ENCODE measurements around the gene TRDN. TPM values are rescaled to one million over a fixed set of nuclear protein-coding genes. Genes with fewer than 3 reads are reported as not detected.
"Not testable (repeated sequence)": the region's sequence is repeated elsewhere in the genome, so short reads cannot be mapped to it uniquely, and the experiment has no call there.

Gene TRDN
- total and polyA plus RNA-seq, 7 donors: under 0.01 to 1.2 TPM; not detected in 5

GRCh38 chr6:123462152-123462551, 174.6 kb downstream of the TRDN start:
- Histone ChIP-seq H3K4me3 (no peak overlapping the region), H3K9me3 (no peaks in the 10 kb centered on the region), H3K36me3 (no peaks in the 10 kb centered on the region), H3K4me1 (no peaks in the 10 kb centered on the region), H3K27ac (no peak overlapping the region), H3K27me3 (no peaks in the 10 kb centered on the region)
- TF ChIP-seq CTCF (IDR thresholded peaks at IDR 0.05): no peak
- TF ChIP-seq POLR2A (IDR thresholded peaks at IDR 0.05): no peak
- TF ChIP-seq EP300 (IDR thresholded peaks at IDR 0.05): no peak
- TF ChIP-seq POLR2AphosphoS5 (IDR thresholded peaks at IDR 0.05): no peak
- 46 to 69% methylated on average over 2 of the region's 2 CpGs for WGBS, 2 donors
- no peak for DNase-seq
- intact Hi-C loops (cut with DNase I): no loop called here

- Histone ChIP-seq H3K27ac (no peak overlapping the region), H3K4me1 (no peaks in the 10 kb centered on the region), H3K27me3 (no peaks in the 10 kb centered on the region), H3K9me3 (no peaks in the 10 kb centered on the region), H3K4me3 (no peak overlapping the region), H3K36me3 (no peaks in the 10 kb centered on the region)
- TF ChIP-seq EP300 (IDR thresholded peaks at IDR 0.05) (no peak), POLR2A (IDR thresholded peaks at IDR 0.05) (no peak), CTCF (IDR thresholded peaks at IDR 0.05) (no peak), POLR2AphosphoS5 (IDR thresholded peaks at IDR 0.05) (no peak)
- no peak for DNase-seq
- WGBS, 2 donors: 78 to 92% methylated on average over 1 of the region's 1 CpG
- intact Hi-C loops (cut with DNase I): no loop called here
Observed at GRCh38 chr6:123458218-123458617, 178.5 kb downstream of the TRDN start.

GRCh38 chr6:123456836-123457235, 179.9 kb downstream of the TRDN start:
- no peaks in the 10 kb centered on the region for H3K36me3 ChIP-seq
- H3K4me3 ChIP-seq: no peak overlapping the region
- no peak overlapping the region for H3K27ac ChIP-seq
- no peak for DNase-seq
- no peaks in the 10 kb centered on the region for H3K27me3 ChIP-seq
- H3K4me1 ChIP-seq: no peaks in the 10 kb centered on the region
- intact Hi-C loops (cut with DNase I): no loop called here
- no peak for TF ChIP-seq CTCF (IDR thresholded peaks at IDR 0.05)
- no peak for TF ChIP-seq POLR2AphosphoS5 (IDR thresholded peaks at IDR 0.05)
- no peak for TF ChIP-seq EP300 (IDR thresholded peaks at IDR 0.05)
- TF ChIP-seq POLR2A (IDR thresholded peaks at IDR 0.05): no peak
- 91 to 92% methylated on average over 3 of the region's 3 CpGs for WGBS, 2 donors
- H3K9me3 ChIP-seq: no peaks in the 10 kb centered on the region

- WGBS, 2 donors: 88 to 92% methylated on average over 3 of the region's 3 CpGs
- no peak overlapping the region for H3K27ac ChIP-seq
- no peak for DNase-seq
- intact Hi-C loops (cut with DNase I): no loop called here
- H3K36me3 ChIP-seq: no peaks in the 10 kb centered on the region
- no peaks in the 10 kb centered on the region for H3K27me3 ChIP-seq
- TF ChIP-seq EP300 (IDR thresholded peaks at IDR 0.05) (no peak), POLR2A (IDR thresholded peaks at IDR 0.05) (no peak), POLR2AphosphoS5 (IDR thresholded peaks at IDR 0.05) (no peak), CTCF (IDR thresholded peaks at IDR 0.05) (no peak)
- H3K9me3 ChIP-seq: no peaks in the 10 kb centered on the region
- no peak overlapping the region for H3K4me3 ChIP-seq
- no peaks in the 10 kb centered on the region for H3K4me1 ChIP-seq
Observed at GRCh38 chr6:123454448-123454847, 182.3 kb downstream of the TRDN start.

GRCh38 chr6:123453071-123453470, 183.7 kb downstream of the TRDN start:
- H3K27me3 ChIP-seq; H3K27ac ChIP-seq; DNase-seq; H3K4me3 ChIP-seq; H3K9me3 ChIP-seq; H3K36me3 ChIP-seq; intact Hi-C loops (cut with DNase I); H3K4me1 ChIP-seq: not testable (repeated sequence)

Measured in sigmoid colon (tissue), 7 donors.